HG02884 (cell line): ENCODE data around the gene NDUFAF3.

Experiments
- ATAC-seq: cut with Tn5 transposase; IDR thresholded peaks from one replicate; pipeline ENCODE4 v1.9.1; 2021; ENCODE audit warnings: mild to moderate bottlenecking, moderate library complexity; ENCODE audit not compliant: unreplicated experiment

NDUFAF3 gene

DNA sequence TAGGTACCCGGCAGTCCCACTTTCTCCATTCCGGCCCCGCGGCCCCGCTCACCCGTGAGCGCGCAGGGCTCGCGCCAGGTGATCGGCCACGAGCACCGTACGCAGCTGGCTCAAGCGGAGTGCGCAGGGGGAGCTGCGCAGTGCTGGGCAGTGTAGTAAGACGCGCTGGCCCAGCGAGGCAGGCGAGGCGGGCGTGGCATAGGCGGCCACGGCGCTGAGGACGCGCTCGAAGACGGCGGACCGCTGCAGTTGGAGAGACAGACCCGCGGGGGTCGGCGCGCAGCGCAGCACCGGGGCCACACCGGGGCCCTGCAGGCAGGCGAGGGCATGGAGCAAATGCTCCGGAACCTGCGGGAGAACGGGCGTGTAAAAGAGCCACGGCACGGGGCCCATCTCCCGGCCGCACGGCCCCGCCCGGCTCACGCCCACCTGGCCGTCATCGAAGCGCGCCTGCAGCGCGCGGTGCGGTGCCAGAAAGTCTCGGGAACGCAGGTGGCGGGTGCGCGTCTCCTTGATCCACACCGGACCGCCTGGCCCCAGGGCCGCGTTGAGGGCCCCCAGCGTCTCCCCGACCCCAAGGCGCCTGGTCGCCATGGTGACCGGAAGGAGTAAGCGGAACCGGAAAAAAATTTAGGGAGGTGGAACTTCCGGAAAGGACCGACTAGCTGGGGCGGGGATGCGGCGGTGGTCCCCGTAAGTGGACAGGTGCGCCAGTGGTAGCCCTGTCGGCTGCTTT, 3.8 kb upstream of the NDUFAF3 start, which contains the start of gene DALRD3:
Gene DALRD3, minus strand, starts transcription at position 610 of the 736 bp plus-strand sequence. Its CDS starts 16 bp downstream, at position 594.
- ATAC-seq = no peak

DNA sequence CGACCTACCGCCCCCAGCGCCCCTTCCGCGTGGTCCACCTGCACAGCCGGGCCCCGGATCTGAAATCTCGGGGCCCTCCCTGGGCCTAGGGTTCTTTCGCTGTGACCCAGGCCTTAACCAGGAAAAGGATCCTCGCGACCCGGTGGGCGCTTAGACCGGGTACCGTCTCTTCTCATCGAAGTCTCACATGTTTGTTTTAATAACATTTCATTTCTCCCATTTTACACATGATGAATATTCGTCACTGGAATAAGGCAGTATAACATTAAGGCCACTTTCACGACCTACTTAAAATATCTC, 3.3 kb upstream of the NDUFAF3 start:
- ATAC-seq = no peak

- ATAC-seq = no peak
These were observed 2.0 kb upstream of the NDUFAF3 start for GRCh38 chr3:49019941-49020329.

DNA sequence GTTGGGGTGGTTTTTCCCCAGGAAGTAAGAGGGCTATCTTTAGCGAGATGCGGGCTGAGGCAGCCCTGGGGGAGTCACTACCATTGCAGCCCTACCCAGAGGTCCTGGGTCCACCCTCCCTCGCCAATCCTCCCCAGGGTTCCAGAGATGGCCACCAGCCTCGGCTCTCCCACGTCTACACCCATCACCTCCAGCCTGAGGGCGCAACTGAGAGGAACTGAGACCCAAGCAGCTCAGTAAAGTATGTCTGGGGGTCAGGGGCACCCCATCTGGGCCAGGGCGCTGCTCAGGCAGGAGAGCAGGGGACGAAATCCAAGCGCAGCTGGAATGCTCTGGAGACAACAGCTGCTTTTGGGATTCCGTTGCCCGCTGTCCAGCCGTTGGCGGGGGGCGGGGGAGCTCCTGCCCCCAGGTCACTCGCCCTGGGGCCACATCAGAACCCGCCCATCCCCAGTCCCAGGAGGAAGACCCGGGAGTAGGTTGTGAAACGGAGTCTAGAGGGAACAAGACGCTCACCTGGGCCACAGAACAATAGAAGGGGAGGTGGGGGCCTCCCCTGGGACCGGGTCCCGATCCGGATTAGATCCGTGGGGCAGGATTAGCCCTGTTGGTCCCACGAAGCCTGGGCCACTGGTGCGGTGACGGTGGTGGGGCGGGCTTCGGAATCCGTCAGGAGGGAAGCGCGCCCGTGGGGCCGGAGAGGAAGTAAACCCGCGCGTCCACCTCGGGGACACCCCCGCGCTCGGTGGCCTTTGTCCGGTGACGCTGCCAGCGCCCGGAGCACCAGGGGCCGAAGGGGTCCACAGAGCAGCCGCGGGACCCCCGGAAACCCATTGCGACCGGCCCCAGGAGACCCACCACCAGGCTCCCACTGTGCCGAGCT, 1.4 kb upstream of the NDUFAF3 start:
- no peak for ATAC-seq

DNA sequence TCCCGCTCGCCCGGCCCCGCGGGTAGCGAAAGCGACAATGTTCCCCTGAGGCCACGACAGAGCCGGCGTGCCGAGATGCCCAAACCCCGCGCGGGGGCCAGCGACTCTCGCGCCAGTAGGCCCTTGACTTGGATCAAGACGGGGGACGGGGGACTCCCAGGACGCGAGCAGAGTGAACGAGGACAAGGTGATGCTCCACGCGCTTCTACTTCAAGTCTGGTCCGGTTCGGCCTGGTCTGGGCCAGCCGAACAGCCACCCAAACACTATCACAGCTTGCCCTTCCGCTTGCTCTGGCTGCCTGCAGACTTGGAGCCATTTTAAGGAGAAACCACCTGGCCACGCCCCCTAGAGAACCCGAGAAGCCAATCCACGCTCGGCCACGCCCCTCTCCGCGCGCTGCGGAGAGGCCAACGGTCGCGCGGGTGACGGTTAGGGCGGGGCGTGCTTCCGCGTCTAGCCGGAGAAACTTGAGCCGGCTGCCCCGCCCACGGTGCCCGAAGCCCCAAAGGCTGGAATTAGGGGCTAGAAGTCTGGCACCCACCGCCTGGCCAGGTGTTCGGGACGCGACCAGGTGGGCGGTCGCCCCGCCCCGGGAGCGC, 608 bp upstream of the NDUFAF3 start:
- peak; percentile 44 for ATAC-seq

DNA sequence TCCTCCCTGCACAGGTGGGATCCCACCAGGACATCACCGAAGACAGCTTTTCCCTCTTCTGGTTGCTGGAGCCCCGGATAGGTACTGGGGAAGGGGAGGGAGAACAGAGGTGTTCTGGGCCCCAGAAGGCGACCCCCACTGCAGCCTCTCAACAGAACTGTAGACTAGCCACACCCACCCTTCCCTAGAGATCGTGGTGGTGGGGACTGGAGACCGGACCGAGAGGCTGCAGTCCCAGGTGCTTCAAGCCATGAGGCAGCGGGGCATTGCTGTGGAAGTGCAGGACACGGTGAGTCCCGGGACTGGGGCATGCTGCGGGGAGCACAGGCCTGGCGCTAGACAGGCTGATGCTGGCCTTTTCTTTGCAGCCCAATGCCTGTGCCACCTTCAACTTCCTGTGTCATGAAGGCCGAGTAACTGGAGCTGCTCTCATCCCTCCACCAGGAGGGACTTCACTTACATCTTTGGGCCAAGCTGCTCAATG, 809 bp downstream of the NDUFAF3 start:
- ATAC-seq = no peak

DNA sequence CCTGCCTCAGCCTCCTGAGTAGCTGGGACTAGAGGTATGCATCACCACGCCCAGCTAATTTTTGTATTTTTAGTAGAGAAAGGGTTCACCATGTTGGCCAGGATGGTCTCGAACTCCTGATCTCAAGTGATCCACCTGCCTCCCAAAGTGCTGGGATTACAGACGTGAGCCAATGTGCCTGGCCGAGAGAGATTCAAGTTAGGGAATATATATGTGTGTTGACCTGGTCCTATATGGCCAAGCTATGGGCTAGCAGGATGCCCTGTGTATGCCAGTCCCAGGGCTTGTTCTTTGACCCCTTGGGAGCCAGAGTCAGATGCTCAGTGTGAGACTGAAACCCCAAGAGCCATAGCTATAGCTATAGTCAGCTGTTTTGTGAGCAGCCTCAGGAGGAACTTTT, 1.9 kb downstream of the NDUFAF3 start:
- no peak for ATAC-seq

DNA sequence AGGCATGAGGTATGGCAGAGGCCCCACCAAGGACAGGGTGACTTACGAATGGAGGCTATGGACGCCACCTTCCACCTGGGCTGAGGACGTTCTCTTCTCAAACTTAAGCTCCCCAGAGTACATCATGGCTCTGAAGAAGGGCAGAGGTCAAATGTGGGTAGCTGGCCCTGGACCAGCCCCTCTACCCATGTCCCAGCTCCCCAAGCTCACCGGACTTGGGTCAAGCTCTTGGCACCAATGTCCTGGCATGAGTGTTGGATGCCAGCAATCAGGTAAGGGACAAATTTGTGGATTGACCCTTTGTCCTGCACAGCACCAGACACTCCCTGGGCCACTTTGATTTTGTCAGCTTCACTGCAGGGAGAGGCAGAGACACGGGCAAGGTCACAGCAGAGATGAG, 2.5 kb downstream of the NDUFAF3 start:
- ATAC-seq = no peak

DNA sequence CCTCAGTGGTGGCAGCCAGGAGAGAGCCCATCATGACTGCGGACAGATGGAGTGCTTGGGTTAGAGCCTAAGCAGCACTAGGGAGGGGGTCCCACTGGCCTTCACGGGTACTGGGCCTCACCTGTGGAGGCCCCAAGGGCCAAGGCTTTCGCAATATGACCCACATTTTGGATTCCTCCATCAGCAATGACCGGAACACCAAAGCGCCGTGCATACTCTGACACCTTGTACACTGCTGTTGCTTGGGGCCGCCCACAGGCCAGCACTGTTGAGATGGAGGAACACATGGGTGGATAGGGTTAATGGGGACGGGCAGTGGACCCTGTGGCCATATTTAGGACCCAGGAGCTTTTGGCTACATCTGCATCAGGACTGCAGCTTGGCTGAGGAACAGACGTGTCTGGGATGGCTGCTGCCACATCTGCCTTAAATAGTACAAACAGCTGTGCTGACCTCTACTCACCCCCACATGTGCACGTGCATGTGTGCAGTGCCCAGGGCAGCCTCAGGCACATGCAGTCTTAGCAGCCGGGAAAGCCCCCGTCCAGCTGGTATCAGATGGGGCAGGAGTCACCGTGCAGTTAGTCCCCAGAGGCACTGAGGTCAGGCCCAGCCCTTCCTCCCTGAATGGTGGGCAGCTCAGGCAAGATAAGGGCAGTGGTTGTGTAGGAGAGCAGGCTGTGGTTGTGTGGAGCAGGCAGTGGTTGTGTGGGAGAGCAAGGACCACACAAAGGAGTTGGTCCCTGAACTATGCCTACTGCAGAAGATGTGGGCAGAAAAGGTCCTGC, 3.3 kb downstream of the NDUFAF3 start:
- ATAC-seq = no peak

GRCh38 chr3:49025793-49026520, 4.0 kb downstream of the NDUFAF3 start:
- no peak for ATAC-seq

GRCh38 chr3:49026536-49026935, 4.6 kb downstream of the NDUFAF3 start:
- no peak for ATAC-seq

DNA sequence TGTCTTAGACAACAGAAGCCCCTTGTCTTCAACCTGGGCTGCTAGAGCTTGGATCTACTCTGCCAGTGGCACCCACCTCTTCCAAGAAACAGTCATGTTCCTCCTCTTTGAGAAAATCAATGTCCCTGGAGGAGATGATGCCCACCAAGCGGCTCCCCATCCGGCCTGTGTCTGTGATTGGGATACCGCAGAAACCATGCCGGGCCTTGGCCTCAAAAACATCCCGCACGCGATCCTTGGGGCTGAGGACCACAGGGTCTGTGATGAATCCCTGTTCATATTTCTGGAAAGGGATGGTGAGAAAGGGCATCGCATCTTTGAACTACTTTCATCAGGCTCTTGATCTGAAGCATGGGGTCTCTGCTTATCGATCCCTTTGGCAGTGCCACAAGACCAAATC, 5.7 kb downstream of the NDUFAF3 start:
- ATAC-seq = no peak

DNA sequence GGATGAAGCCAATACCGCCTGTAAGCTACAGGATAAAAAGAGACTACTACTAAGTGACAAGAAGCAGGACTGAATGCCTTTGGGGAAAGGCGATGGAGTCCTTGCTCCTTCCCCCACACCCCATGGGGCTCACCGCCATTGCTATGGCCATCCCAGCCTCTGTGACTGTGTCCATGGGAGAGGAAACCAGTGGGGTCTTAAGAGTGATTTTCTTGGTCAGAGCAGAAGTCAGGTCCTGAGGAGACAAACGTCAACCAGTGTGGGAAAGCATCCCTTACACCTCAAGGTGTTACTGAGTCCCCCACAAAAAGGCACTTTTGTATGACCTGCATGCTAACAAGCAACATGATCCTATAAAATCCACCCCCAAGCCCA, 6.4 kb downstream of the NDUFAF3 start:
- ATAC-seq = no peak

GRCh38 chr3:49028673-49029562, 7.0 kb downstream of the NDUFAF3 start, which contains the start of gene IMPDH2:
Gene IMPDH2 (minus strand): TSS chr3:49029398. CDS start chr3:49029350, 48 bp downstream.
- peak; percentile 69 for ATAC-seq

DNA sequence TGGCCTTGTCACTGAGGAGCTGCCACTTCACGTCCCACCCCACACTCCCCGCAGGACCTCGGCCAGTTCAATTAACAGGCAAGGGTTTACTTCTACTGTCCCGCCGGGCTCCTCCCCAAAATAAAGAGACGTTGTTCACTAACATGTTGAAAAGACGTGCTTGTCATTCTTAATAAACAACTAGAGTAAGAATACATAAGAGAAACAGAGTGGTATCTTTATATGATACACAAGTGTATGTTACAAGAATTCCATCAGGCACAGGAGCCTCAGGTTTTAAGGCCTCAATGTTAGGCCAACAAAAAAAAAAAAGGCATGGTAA, 7.6 kb downstream of the NDUFAF3 start:
- ATAC-seq = no peak

DNA sequence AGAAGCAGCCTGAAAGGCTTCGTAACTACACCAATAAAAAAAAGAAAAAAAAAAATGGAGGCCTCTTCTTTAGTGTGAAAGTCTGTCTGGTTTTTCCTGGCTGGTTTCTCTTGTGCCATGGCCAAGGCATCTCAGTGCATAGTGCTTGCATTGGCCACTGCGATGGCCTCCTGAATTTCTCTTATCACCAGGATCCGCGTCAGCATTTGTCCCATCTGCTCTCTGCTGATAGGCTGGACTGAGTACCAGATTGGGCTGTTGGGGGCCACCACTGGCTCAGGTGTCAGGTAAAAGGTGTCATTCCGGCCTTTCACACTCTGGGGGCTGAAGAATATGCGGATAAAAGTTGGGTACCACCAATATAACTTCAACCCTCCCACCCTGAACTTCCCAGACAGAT, 8.4 kb downstream of the NDUFAF3 start:
- no peak for ATAC-seq

- ATAC-seq = no peak
These were observed 10.9 kb downstream of the NDUFAF3 start for GRCh38 chr3:49032646-49033304.

DNA sequence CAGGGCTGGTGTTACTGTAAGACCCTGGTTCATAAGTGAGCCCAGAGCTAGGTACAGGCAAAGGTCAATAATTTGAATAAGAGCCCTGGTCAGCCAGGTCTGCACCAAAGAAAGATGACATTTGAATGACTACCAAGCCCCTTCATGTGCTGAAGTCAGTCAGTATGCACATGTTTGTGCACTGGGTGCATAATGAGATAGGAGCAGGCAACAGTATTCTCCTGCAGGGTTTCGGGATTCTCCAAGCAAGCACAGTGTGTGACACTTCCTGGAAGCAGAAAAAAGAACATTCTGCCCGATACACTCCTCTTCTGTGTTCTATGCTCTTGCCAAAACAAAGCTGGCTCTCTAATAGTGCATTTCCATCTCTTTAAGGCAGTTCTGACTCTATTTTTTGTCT, 12.7 kb downstream of the NDUFAF3 start:
- no peak for ATAC-seq

GRCh38 chr3:49035281-49035680, 13.4 kb downstream of the NDUFAF3 start:
- no peak for ATAC-seq
